Measurements from ENCODE around the gene NELFCD.
A peak's percentile ranks its signal among the peaks of the same experiment; 100 is the strongest.

The NELFCD gene

GRCh38 chr20:59005523-59006166, 24.6 kb downstream of the NELFCD start:
- TF ChIP-seq CTCF (IDR thresholded peaks at IDR 0.05; ENCODE audit: insufficient read depth, low read length, missing control alignments): no peak
- no peak for DNase-seq (ENCODE audit: low read depth, low spot score)
- CTCF ChIA-PET: no interaction called here
- POLR2A ChIA-PET: interaction anchor here (0.5 to 1.1 kb wide), 3 partner anchors 15 to 114 kb away, joined by 4 read pairs; partner anchors contain the start of gene ATP5F1E
- peak overlapping the region; percentile 69 for H3K4me3 ChIP-seq (ENCODE audit: low read depth, low read length)

- DNase-seq (ENCODE audit: low read depth, low spot score): no peak
- ChIA-PET POLR2A (interaction anchor here (0.5 to 1.1 kb wide), 2 partner anchors 16 to 115 kb away, joined by 4 read pairs; no protein-coding TSS in a partner anchor), CTCF (no interaction called here)
- no peak for TF ChIP-seq CTCF (IDR thresholded peaks at IDR 0.05; ENCODE audit: insufficient read depth, low read length, missing control alignments)
- peak overlapping the region; percentile 69 for H3K4me3 ChIP-seq (ENCODE audit: low read depth, low read length)
Measured at GRCh38 chr20:59006167-59006863, 25.3 kb downstream of the NELFCD start.

GRCh38 chr20:59006864-59007664, 26.0 kb downstream of the NELFCD start, which contains the start of gene CTSZ:
Gene CTSZ (minus strand): TSS chr20:59007254. CDS start chr20:59007128, 126 bp downstream.
- peak within 1 kb of the TSS; percentile 69 for H3K4me3 ChIP-seq (ENCODE audit: low read depth, low read length)
- TF ChIP-seq CTCF (IDR thresholded peaks at IDR 0.05; ENCODE audit: insufficient read depth, low read length, missing control alignments): no peak
- POLR2A ChIA-PET: no interaction called here
- no peak for DNase-seq (ENCODE audit: low read depth, low spot score)
- CTCF ChIA-PET: no interaction called here

- TF ChIP-seq CTCF (IDR thresholded peaks at IDR 0.05; ENCODE audit: insufficient read depth, low read length, missing control alignments): no peak
- no peak for DNase-seq (ENCODE audit: low read depth, low spot score)
- CTCF ChIA-PET: interaction anchor here (1.6 to 1.7 kb wide), 2 partner anchors 23 to 25 kb away, joined by 3 to 4 read pairs; partner anchors contain the start of gene ATP5F1E
- POLR2A ChIA-PET: no interaction called here
- peak overlapping the region; percentile 69; the same call in 1 of the 2 replicates for H3K4me3 ChIP-seq (ENCODE audit: low read depth, low read length)
Measured at GRCh38 chr20:59007665-59008511, 26.8 kb downstream of the NELFCD start.

GRCh38 chr20:59008715-59009336, 27.8 kb downstream of the NELFCD start:
- H3K4me3 ChIP-seq (ENCODE audit: low read depth, low read length): no peak overlapping the region
- no peak for TF ChIP-seq CTCF (IDR thresholded peaks at IDR 0.05; ENCODE audit: insufficient read depth, low read length, missing control alignments)
- DNase-seq (ENCODE audit: low read depth, low spot score): no peak
- ChIA-PET POLR2A (interaction anchor here (0.6 kb wide), 1 partner anchor 40 kb away, joined by 3 read pairs; no protein-coding TSS in a partner anchor), CTCF (interaction anchor here (0.9 to 1.9 kb wide), 4 partner anchors 10 to 24 kb away, joined by 3 to 4 read pairs (median 4); partner anchors contain the start of genes ATP5F1E and TUBB1)
